Measurements from ENCODE around the gene PHLDB3.
"Not testable (repeated sequence)": the region's sequence is repeated elsewhere in the genome, so short reads cannot be mapped to it uniquely, and the experiment has no call there.

PHLDB3 gene

GRCh38 chr19:43504426-43505185, at the start of gene PHLDB3:
TSS of gene PHLDB3 (minus strand) at chr19:43504746. CDS start at chr19:43504118, 628 bp downstream.
- DNase-seq = no peak

GRCh38 chr19:43553656-43554055, 49.1 kb upstream of the PHLDB3 start:
- DNase-seq = no peak

- no peak for DNase-seq
Observed at GRCh38 chr19:43552616-43553015, 48.1 kb upstream of the PHLDB3 start.

GRCh38 chr19:43552198-43552450, 47.6 kb upstream of the PHLDB3 start:
- DNase-seq = no peak

- DNase-seq = no peak
Observed at GRCh38 chr19:43551399-43552197, 47.1 kb upstream of the PHLDB3 start.

- no peak for DNase-seq
Observed at GRCh38 chr19:43548706-43549105, 44.2 kb upstream of the PHLDB3 start.

GRCh38 chr19:43547926-43548325, 43.4 kb upstream of the PHLDB3 start:
- DNase-seq = not testable (repeated sequence)

- no peak for DNase-seq
Observed at GRCh38 chr19:43546581-43546980, 42.0 kb upstream of the PHLDB3 start.

GRCh38 chr19:43545981-43546380, 41.4 kb upstream of the PHLDB3 start:
- no peak for DNase-seq

- no peak for DNase-seq
Observed at GRCh38 chr19:43545276-43545675, 40.7 kb upstream of the PHLDB3 start.

GRCh38 chr19:43544077-43544476, 39.5 kb upstream of the PHLDB3 start:
- DNase-seq = no peak

GRCh38 chr19:43541920-43542650, 37.5 kb upstream of the PHLDB3 start:
- DNase-seq = no peak

- DNase-seq = no peak
Observed at GRCh38 chr19:43540381-43540780, 35.8 kb upstream of the PHLDB3 start.

GRCh38 chr19:43538922-43539321, 34.4 kb upstream of the PHLDB3 start:
- no peak for DNase-seq

- peak in 1 of 2 donors; percentile 30 for DNase-seq
Observed at GRCh38 chr19:43534816-43535761, 30.5 kb upstream of the PHLDB3 start.

- DNase-seq = peak; percentile 62 to 71
Observed at GRCh38 chr19:43534305-43534815, 29.8 kb upstream of the PHLDB3 start.

- DNase-seq = peak; percentile 97 to 98
Observed at GRCh38 chr19:43533546-43534304, 29.2 kb upstream of the PHLDB3 start.

GRCh38 chr19:43532962-43533545, 28.5 kb upstream of the PHLDB3 start, which contains the start of gene ZNF575:
TSS of gene ZNF575 (plus strand) at chr19:43533188. CDS start at chr19:43534423, 1,235 bp downstream.
- DNase-seq = peak; percentile 86 to 90

- no peak for DNase-seq
Observed at GRCh38 chr19:43532571-43532961, 28.0 kb upstream of the PHLDB3 start.

- DNase-seq = peak in 1 of 2 donors; percentile 46
Observed at GRCh38 chr19:43527860-43528622, 23.5 kb upstream of the PHLDB3 start.

Measured in inflammatory macrophage treated with lipopolysaccharide for 1 hour (primary cell).